Erythroblast (primary cell): ENCODE measurements around the gene ANG.
"Not testable (repeated sequence)": the region's sequence is repeated elsewhere in the genome, so short reads cannot be mapped to it uniquely, and the experiment has no call there.

ENCODE experiments used
- GATA1 ChIP-seq: IDR thresholded peaks from 2 replicates; pipeline ENCODE4 v1.6.1; 2011; ENCODE audit warnings: low read depth, mild to moderate bottlenecking, control low read depth, low read length, moderate library complexity
- POLR2A ChIP-seq: IDR thresholded peaks from 2 replicates; pipeline ENCODE4 v1.6.1; 2011; ENCODE audit warnings: mild to moderate bottlenecking, low read length

DNA sequence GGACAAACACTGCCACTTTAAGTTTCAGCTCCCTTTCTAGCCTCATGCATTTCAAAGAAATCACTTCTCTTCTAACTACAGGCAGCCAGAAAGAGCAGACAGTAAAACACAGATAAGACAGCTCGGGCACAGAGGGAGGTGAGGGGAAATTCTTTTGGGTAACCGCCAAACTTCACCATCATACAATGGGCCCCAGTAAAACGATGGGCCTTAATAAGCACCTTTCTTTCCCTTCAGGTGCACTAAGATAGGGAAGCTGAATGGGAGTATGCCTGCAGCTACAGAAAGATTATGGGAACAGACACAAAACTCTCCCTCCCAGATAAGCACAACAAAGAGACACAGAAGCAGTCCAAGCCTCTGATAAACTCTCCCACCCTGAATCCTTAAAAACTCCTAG is 45.8 kb upstream of the ANG start:
- not testable (repeated sequence) for TF ChIP-seq POLR2A, GATA1
